A673 (cell line): Measurements from ENCODE around the gene SEC31A.

ENCODE experiments used
- CTCF ChIP-seq: fragments of 300-800, 200-600 bp; sonication (generic); conservative IDR thresholded peaks from 2 replicates; pipeline ENCODE4 v1.5.1; 2017; ENCODE audit warnings: low read depth, mild to moderate bottlenecking, antibody characterized with exemption, low read length, moderate library complexity, mixed read lengths
- EZH2 ChIP-seq: fragments of 200-600 bp; sonication (generic); IDR thresholded peaks from 2 replicates; pipeline ENCODE4 v1.6.1; 2017; ENCODE audit warnings: borderline replicate concordance, low read depth, mild to moderate bottlenecking, mixed read lengths, antibody characterized with exemption, low read length; ENCODE audit not compliant: poor library complexity, severe bottlenecking

GRCh38 chr4:82786828-82787227 is 104.1 kb downstream of the SEC31A start:
- TF ChIP-seq CTCF: no peak
- TF ChIP-seq EZH2: no peak
